ENCODE data around the gene TMEFF2.
"Not testable (repeated sequence)": the region's sequence is repeated elsewhere in the genome, so short reads cannot be mapped to it uniquely, and the experiment has no call there.

Gene TMEFF2

GRCh38 chr2:192183296-192183695 lies 11.4 kb downstream of the TMEFF2 start:
- no peak for DNase-seq

- DNase-seq: no peak
Observed at GRCh38 chr2:192166946-192167345, 27.8 kb downstream of the TMEFF2 start.

DNA sequence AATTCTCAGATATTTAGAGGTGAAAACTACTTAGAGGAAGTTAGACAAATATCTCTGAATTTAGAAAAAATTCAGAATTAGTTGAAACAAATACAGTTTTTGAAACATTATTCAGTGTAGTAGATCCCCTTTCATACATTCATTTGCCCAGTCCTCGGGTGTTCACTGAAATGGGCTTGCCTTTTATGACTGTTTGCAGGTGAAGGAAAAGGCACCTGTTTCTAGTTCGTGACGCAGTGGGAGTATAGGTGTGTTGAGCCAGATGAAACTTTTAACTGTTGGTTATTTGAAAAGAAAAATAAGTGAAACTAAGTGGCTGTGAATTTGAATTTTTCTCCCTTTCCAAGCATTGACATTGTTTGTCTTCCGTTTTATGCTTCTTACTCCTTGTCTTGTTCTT lies 28.9 kb downstream of the TMEFF2 start:
- DNase-seq: no peak

- DNase-seq: peak; percentile 61 to 71
Observed at GRCh38 chr2:192162392-192163042, 32.2 kb downstream of the TMEFF2 start.

DNA sequence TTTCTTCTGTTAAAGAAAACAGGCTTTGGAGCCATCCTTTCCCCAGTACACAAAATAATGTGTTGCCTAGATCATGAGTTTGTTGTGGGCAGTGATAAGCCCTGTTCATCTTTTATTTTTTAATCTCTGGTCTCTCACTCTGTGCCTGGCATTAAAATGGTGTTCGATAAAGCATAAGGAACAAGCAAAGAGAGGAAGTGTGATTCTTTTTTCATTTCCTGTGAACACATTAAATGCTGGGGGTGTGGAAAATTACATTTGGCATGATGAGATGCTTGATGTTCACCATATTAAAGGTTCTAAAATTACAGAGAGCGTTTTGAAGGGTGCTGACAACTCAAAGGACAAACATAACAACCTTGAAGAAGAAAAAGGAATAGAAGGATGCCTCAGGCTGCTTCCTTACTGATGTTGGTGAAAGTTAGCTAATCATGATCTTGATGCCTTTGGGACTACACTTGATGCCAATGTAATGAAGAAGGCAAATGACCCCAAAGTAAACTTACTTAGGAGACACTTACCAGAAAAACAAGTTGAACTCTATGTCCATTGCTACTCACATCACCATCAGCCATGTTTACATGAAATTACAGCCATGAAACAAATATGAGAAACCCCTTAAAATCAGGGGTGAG lies 33.0 kb downstream of the TMEFF2 start:
- no peak for DNase-seq

- DNase-seq: no peak
Observed at GRCh38 chr2:192159736-192160135, 35.0 kb downstream of the TMEFF2 start.

DNA sequence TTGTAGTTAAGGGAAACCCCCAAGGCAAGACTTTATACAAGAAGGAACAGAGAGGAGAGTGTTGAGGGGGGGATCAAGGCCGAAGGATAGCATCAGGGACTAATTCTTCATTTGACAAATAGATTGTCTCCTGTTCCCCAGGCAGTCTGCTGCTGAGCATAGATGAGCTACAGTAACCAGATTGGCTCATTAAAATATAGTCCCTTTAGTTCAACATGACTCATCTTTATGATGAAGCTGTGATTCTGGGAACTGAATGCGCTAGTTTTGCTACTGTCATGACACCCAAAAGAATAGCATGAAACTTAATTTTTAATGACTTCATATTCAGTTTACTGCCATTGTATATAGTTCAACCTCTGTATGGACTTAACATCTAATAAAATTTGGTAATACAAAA lies 35.5 kb downstream of the TMEFF2 start:
- no peak for DNase-seq

DNA sequence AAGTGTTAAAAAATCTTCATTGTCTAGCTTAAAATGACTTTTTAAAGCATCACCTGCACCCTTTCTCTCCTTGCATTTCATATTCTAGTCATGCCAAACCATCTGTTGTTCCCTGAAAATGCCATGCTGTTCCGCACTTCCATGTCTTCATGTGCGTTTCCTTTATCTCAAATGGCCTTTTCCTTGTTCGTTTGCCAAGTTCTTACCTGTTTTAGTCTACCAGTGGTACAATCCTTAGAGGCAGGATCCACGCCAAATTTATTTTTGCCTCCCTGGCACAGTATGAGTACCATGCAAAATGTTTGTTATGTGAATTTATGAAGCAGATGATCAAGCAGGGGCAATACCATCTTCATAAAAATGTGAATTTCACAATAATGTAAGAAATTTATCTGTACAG lies 37.0 kb downstream of the TMEFF2 start:
- no peak for DNase-seq

GRCh38 chr2:192155511-192156118 lies 39.1 kb downstream of the TMEFF2 start:
- no peak for DNase-seq

DNA sequence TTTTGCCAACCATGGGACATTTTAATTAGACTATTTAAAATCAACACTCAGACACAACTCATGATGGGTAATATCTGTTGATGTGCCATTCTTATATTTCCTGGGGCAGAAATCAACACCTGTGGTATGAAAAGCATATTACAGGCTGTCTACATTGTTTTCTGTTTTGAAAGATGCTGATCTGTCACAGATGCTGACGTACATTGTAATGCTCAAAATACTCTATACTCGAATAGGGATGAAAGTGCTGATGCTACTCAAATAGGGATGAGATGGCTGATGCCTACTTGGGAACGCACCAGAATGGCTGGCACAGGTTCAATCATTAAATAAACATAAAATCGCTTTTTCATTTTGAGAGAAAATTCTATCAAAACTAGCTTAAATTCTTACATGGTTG lies 41.2 kb downstream of the TMEFF2 start:
- no peak for DNase-seq

DNA sequence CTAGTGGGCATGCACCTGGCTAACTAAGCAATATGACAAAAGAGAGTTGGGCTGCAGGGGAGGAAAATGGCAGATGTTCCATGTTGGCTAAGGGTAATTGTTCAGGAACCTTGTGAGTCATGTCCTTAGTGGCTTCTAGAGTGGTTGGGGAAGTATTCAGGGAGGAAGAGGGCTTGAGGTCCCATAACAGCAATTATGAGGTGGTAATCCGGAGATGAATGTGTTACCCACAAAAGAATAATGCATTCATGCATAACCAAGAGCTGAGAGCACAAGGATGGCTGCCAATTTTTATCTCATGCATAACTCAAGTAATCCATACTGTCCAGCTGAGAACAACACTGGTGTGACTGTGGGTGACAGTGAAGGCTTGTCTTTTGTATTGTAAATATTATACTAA lies 42.9 kb downstream of the TMEFF2 start:
- DNase-seq: no peak

GRCh38 chr2:192150166-192150565 lies 44.6 kb downstream of the TMEFF2 start:
- DNase-seq: no peak

DNA sequence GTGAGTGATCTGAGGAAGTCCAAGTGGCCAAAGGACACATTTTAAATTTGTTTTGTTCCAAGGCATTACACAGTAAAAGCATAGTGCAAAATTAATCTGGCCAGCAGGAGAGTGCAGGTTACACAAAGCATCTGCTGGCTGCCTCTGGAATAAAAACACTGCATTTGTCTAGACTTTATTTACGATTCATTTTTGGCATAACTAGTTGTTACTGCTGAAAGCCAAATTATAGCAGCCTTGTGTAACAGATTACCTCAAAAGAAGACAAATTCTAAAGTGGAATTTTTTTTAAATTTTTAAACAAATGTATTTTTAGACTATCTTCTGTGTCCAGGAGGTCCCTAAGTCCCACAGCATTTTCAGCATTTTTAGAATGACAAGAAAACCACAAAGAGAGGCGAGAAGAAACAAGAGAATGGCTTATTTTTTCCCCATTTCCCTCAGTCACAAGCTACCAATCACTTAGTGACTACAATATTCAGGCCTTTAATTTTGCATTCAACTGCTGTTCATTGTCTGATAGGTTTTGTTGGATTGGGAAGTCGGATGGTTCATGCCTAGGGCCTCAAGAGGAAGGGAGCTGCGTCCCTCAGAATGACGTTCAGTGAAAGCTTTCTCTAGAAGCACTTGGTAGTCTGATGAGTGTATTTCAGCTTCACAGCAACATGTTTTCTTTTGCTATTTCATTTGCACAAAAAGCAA lies 46.0 kb downstream of the TMEFF2 start:
- DNase-seq: no peak

DNA sequence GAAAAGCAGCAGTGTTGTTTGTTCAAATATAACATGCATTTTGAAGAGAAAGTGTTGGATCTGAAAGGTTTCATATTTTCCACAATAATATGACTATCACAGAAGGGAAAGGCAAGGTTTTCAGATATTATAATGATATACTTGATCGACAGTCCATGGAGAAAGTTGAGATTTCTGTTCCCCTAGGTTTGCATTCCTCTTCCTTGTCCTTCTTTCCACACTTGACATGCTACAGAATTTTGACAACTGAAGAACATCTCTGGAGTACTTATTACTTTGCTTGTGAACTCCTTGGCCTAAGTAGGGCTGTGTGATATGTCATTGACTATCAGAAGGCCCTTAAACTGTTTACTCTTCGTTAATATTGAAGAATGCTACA lies 46.5 kb downstream of the TMEFF2 start:
- DNase-seq: no peak

- DNase-seq: no peak
Observed at GRCh38 chr2:192146069-192147015, 48.4 kb downstream of the TMEFF2 start.

DNA sequence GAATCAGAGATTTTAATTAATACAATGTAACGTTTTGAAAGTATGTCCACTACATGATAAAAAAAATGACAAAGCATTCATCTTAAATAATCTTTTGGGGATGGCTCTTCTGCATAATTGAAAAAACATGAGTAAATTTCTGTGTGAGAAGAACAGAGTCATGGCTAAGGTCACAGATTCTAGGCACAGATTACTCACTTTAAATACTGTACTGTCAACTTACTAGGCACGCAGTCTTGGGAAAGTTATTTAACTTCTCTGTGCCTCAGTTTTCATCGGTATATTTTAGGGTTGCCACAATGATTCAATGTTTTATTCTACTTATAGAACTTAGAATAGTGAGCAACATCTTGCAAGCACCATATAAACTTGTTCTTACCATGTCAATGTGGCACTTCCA lies 49.2 kb downstream of the TMEFF2 start:
- no peak for DNase-seq

GRCh38 chr2:192140236-192140839 lies 54.4 kb downstream of the TMEFF2 start:
- DNase-seq: no peak

DNA sequence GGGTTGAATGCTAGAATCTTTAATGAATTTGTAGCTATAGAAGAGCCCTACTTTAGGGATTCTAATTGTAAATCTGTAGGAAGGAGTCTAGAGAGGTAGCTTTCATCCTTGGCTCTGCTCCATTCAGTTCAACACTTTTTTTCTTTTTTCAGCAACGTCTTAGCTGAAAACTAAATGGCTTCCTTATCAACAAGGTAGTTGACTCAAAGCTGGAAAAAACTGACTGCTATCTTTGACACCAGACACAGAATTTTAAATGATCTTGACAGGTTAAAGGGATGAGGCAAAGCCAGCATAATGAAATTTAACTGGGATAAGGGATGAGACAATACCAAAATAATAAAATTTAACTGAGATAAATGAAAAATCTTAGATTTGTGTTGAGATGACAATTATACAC lies 54.9 kb downstream of the TMEFF2 start:
- no peak for DNase-seq

GRCh38 chr2:192137451-192137850 lies 57.3 kb downstream of the TMEFF2 start:
- DNase-seq: no peak

- not testable (repeated sequence) for DNase-seq
Observed at GRCh38 chr2:192132604-192133003, 62.1 kb downstream of the TMEFF2 start.

GRCh38 chr2:192130312-192130711 lies 64.4 kb downstream of the TMEFF2 start:
- not testable (repeated sequence) for DNase-seq

- DNase-seq: no peak
Observed at GRCh38 chr2:192128655-192129054, 66.1 kb downstream of the TMEFF2 start.
